A549 (cell line): Measurements from ENCODE around the gene CFAP92. TPM values are rescaled to one million over a fixed set of nuclear protein-coding genes. Genes with fewer than 3 reads are reported as not detected.

Experiments
- ATAC-seq, 2 experiments: fragments of 200-7000 bp in 1 of 2; fragments of >200 bp in 1 of 2; cut with Nextera tagmentation in 1 of 2; cut with Tn5 transposase in 1 of 2; 3 replicates each; pipeline versions ENCODE4 v1.8.0 to v1.9.1; 2018 to 2020; ENCODE audit warnings: mild to moderate bottlenecking in 1 of 2, moderate library complexity in 1 of 2
- CTCF ChIA-PET: fragments of 300-600 bp; sonication (Branson Sonifier 250); formaldehyde crosslinking; extraction: SDS; loops from one replicate; lab custom pipeline; 2021; ENCODE audit warnings: antibody characterized with exemption, inconsistent platforms; lab: Yijun Ruan, JAX
- POLR2A ChIA-PET: fragments of 350-600 bp; formaldehyde crosslinking; extraction: SDS; loops from one replicate; lab custom pipeline; 2021; ENCODE audit warnings: antibody characterized with exemption, inconsistent platforms; lab: Yijun Ruan, JAX
- DNase-seq, 2 experiments: peaks; one replicate each; pipeline versions ENCODE4 v3.0.0 to v3.0.0-alpha.2; 2011 to 2016; ENCODE audit warnings: low read depth in 1 of 2, low spot score in 1 of 2
- FAIRE-seq: peaks from 2 replicates; lab custom pipeline; 2011; peaks lifted over from hg19 to GRCh38; lab: Jason Lieb, UNC
- H3K27ac ChIP-seq, 2 experiments: fragments of >200 bp; sonication (Bioruptor Twin); formaldehyde crosslinking; 3 replicates each; pipeline ENCODE4 v1.5.1; 2016 to 2017
- H3K4me1 ChIP-seq: fragments of >200 bp; sonication (Bioruptor Twin); formaldehyde crosslinking; 3 replicates; pipeline ENCODE4 v1.6.1; 2016
- H3K4me2 ChIP-seq: fragments of >200 bp; sonication (Bioruptor Twin); formaldehyde crosslinking; 3 replicates; pipeline ENCODE4 v1.6.1; 2016
- H3K4me3 ChIP-seq: fragments of >200 bp; sonication (Bioruptor Twin); formaldehyde crosslinking; 3 replicates; pipeline ENCODE4 v1.5.1; 2016
- H3K9me3 ChIP-seq: fragments of >200 bp; sonication (Bioruptor Twin); formaldehyde crosslinking; 3 replicates; pipeline ENCODE4 v1.6.1; 2016
- BHLHE40 ChIP-seq: IDR thresholded peaks from 2 replicates; pipeline ENCODE4 v1.6.1; 2012; ENCODE audit warnings: low read depth, low read length, inconsistent platforms
- CHD2 ChIP-seq: fragments of 150-350 bp; IDR thresholded peaks from 2 replicates; pipeline ENCODE4 v1.6.1; 2014; ENCODE audit warnings: low read length; ENCODE audit not compliant: partially characterized antibody
- CHD4 ChIP-seq: fragments of 200-600 bp; sonication (generic); IDR thresholded peaks from 2 replicates; pipeline ENCODE4 v1.6.1; 2016; ENCODE audit warnings: antibody characterized with exemption, mild to moderate bottlenecking, borderline replicate concordance
- EHMT2 ChIP-seq: fragments of 200-600 bp; sonication (generic); IDR thresholded peaks from 2 replicates; pipeline ENCODE4 v1.6.1; 2016; ENCODE audit warnings: antibody characterized with exemption, low read depth, mild to moderate bottlenecking, moderate library complexity
- ESRRA ChIP-seq: fragments of 150-350 bp; IDR thresholded peaks from 2 replicates; pipeline ENCODE4 v1.6.1; 2014; ENCODE audit warnings: mild to moderate bottlenecking, low read length, borderline replicate concordance
- FOSL2 ChIP-seq, 2 experiments: fragments of 450-650 bp in 1 of 2; fragments of >200 bp in 1 of 2; sonication (Bioruptor Twin) in 1 of 2; formaldehyde crosslinking; IDR thresholded peaks; 2 replicates each; pipeline versions ENCODE4 v1.5.0 to v1.6.1; 2016 to 2020; ENCODE audit warnings: mild to moderate bottlenecking in 1 of 2, moderate library complexity in 1 of 2
- FOXS1 ChIP-seq: fragments of 250-450 bp; sonication (Bioruptor Pico); IDR thresholded peaks from 2 replicates; pipeline ENCODE4 v1.5.0; 2020; ENCODE audit warnings: mild to moderate bottlenecking, moderate library complexity
- GATA3 ChIP-seq: IDR thresholded peaks from 2 replicates; pipeline ENCODE4 v1.6.1; 2012; ENCODE audit warnings: borderline replicate concordance
- HEYL ChIP-seq: fragments of 250-450 bp; sonication (Bioruptor Pico); IDR thresholded peaks from 2 replicates; pipeline ENCODE4 v1.8.0; 2021; ENCODE audit warnings: mild to moderate bottlenecking, moderate library complexity
- HOXB13 ChIP-seq: fragments of 250-450 bp; sonication (Bioruptor Pico); IDR thresholded peaks from 2 replicates; pipeline ENCODE4 v1.5.0; 2020; ENCODE audit warnings: low read depth, mild to moderate bottlenecking, moderate library complexity
- HOXB5 ChIP-seq: fragments of 250-450 bp; sonication (Bioruptor Pico); IDR thresholded peaks from 2 replicates; pipeline ENCODE4 v1.5.0; 2020; ENCODE audit warnings: mild to moderate bottlenecking, moderate library complexity
- JUN ChIP-seq, 2 experiments: fragments of >200 bp; sonication (Bioruptor Twin); formaldehyde crosslinking; IDR thresholded peaks; 2 replicates in 1 of 2; 3 replicates in 1 of 2; pipeline ENCODE4 v1.6.1; 2016 to 2017
- KDM1A ChIP-seq: fragments of 200-600 bp; sonication (generic); IDR thresholded peaks from 2 replicates; pipeline ENCODE4 v1.6.1; 2016; ENCODE audit warnings: low read depth, mild to moderate bottlenecking
- KDM5A ChIP-seq: fragments of 200-600 bp; sonication (generic); IDR thresholded peaks from 2 replicates; pipeline ENCODE4 v1.6.1; 2016; ENCODE audit warnings: antibody characterized with exemption, mild to moderate bottlenecking
- MAFK ChIP-seq: fragments of 450-650 bp; IDR thresholded peaks from 2 replicates; pipeline ENCODE4 v1.6.1; 2014; ENCODE audit not compliant: partially characterized antibody
- MAZ ChIP-seq: fragments of 150-350 bp; IDR thresholded peaks from 2 replicates; pipeline ENCODE4 v1.6.1; 2014; ENCODE audit warnings: antibody characterized with exemption, low read depth, low read length, borderline replicate concordance
- NPAS2 ChIP-seq: fragments of 250-450 bp; sonication (Bioruptor Pico); IDR thresholded peaks from 2 replicates; pipeline ENCODE4 v1.8.0; 2022; ENCODE audit warnings: mild to moderate bottlenecking, moderate library complexity, borderline replicate concordance
- PHF8 ChIP-seq: fragments of 200-600 bp; sonication (generic); IDR thresholded peaks from 2 replicates; pipeline ENCODE4 v1.6.1; 2016; ENCODE audit warnings: low read depth, mild to moderate bottlenecking, antibody characterized with exemption, moderate library complexity, borderline replicate concordance
- POLR2A ChIP-seq: IDR thresholded peaks from 2 replicates; pipeline ENCODE4 v1.6.1; 2012; ENCODE audit warnings: mild to moderate bottlenecking, low read length
- POLR2AphosphoS2 ChIP-seq: conservative IDR thresholded peaks from 2 replicates; pipeline ENCODE4 v1.6.1; 2012; ENCODE audit warnings: low read length, improper control_type of control experiment, inconsistent platforms
- RFX5 ChIP-seq: fragments of 450-650 bp; IDR thresholded peaks from 2 replicates; pipeline ENCODE4 v1.7.1; 2014; ENCODE audit warnings: antibody characterized with exemption, mild to moderate bottlenecking, moderate library complexity
- SREBF2 ChIP-seq: fragments of 450-650 bp; IDR thresholded peaks from 2 replicates; pipeline ENCODE4 v1.6.1; 2014; ENCODE audit warnings: mild to moderate bottlenecking, moderate library complexity
- ZFP36 ChIP-seq: fragments of 450-650 bp; IDR thresholded peaks from 2 replicates; pipeline ENCODE4 v1.6.1; 2014; ENCODE audit warnings: borderline replicate concordance; ENCODE audit not compliant: partially characterized antibody
- ZNF302 ChIP-seq: fragments of 250-450 bp; sonication (Bioruptor Pico); IDR thresholded peaks from 2 replicates; pipeline ENCODE4 v1.9.0; 2021; ENCODE audit warnings: inconsistent platforms, mild to moderate bottlenecking, moderate library complexity
- WGBS: methylation state at CpG from one replicate; pipeline ENCODE4 v1.1.6; 2017; ENCODE audit errors: missing lambda C conversion rate; 5-methylcytosine and 5-hydroxymethylcytosine counted together
- polyA plus RNA-seq, 4 experiments: library from polyadenylated mRNA; depleted of rRNA in 3 of 4; stranded (reverse); fragments of >200 nt; fragmentation: RNase III in 1 of 4; extraction: RNeasy Plus Mini Kit Qiagen cat#74134 plus additional on column Dnase treatment in 1 of 4; gene quantifications; 2 replicates in 3 of 4; 3 replicates in 1 of 4; pipeline ENCODE4 v1.2.3, GENCODE V29; 2011 to 2017
- TF ChIP-seq, protein P1 (sequence below): IDR thresholded peaks from 2 replicates; pipeline ENCODE4 v1.6.1; 2012; ENCODE audit warnings: low read depth, borderline replicate concordance
- TF ChIP-seq, protein P2 (sequence below): fragments of 250-450 bp; sonication (Bioruptor Pico); IDR thresholded peaks from 2 replicates; pipeline ENCODE4 v1.5.0; 2021; ENCODE audit warnings: mild to moderate bottlenecking, moderate library complexity, borderline replicate concordance
- TF ChIP-seq, protein P3 (sequence below): fragments of >200 bp; sonication (Bioruptor Twin); formaldehyde crosslinking; IDR thresholded peaks from 3 replicates; pipeline ENCODE4 v1.6.1; 2016
- TF ChIP-seq, protein P4 (sequence below): fragments of 450-650 bp; IDR thresholded peaks from 2 replicates; pipeline ENCODE4 v1.6.1; 2014; ENCODE audit warnings: antibody characterized with exemption

The CFAP92 gene
- polyA plus RNA-seq, 2 of the 4 experiments (the other 2 are of a cell fraction): not detected

DNA sequence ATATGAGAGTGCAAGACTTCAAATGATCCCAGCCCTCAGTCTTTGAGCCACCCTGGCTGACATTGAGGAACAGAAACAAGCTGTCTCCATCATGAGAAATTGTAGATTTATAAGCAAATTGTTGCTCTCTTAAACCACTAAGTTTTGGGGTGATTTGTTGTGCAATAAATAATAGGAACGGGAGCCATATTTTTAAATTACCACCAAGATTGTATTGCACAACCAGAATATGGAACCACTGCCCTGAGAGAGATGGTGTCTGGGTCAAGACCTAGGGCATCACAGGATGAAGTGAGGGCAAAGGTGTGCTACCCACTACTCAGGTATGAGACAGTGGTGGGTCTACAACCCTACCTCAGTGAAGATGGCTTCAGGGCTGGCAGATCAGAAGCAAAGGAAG, 2.3 kb upstream of the CFAP92 start:
- no peak overlapping the region for H3K4me2 ChIP-seq
- FAIRE-seq (no peak), ATAC-seq (no peak), DNase-seq (no peak)
- H3K27ac ChIP-seq: no peak overlapping the region
- ChIA-PET CTCF (interaction anchor here (0.7 to 3.0 kb wide), 3 partner anchors 12 to 57 kb away, joined by 3 to 10 read pairs (median 4); no protein-coding TSS in a partner anchor), POLR2A (no interaction called here)
- TF ChIP-seq KDM5A (no peak), HOXB5 (no peak), RFX5 (no peak), ZFP36 (no peak), MAZ (no peak), KDM1A (no peak), SREBF2 (no peak), CHD4 (no peak), HOXB13 (CRISPR knock-in tag) (no peak), FOXS1 (CRISPR knock-in tag) (no peak), ZNF302 (CRISPR knock-in tag) (no peak), FOSL2 (IDR thresholded peaks at IDR 0.05) (no peak), FOSL2 (CRISPR knock-in tag; IDR thresholded peaks at IDR 0.05) (no peak), CHD2 (no peak)
- TF ChIP-seq, protein P1, sequence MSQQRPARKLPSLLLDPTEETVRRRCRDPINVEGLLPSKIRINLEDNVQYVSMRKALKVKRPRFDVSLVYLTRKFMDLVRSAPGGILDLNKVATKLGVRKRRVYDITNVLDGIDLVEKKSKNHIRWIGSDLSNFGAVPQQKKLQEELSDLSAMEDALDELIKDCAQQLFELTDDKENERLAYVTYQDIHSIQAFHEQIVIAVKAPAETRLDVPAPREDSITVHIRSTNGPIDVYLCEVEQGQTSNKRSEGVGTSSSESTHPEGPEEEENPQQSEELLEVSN: no peak
- TF ChIP-seq, protein P2, sequence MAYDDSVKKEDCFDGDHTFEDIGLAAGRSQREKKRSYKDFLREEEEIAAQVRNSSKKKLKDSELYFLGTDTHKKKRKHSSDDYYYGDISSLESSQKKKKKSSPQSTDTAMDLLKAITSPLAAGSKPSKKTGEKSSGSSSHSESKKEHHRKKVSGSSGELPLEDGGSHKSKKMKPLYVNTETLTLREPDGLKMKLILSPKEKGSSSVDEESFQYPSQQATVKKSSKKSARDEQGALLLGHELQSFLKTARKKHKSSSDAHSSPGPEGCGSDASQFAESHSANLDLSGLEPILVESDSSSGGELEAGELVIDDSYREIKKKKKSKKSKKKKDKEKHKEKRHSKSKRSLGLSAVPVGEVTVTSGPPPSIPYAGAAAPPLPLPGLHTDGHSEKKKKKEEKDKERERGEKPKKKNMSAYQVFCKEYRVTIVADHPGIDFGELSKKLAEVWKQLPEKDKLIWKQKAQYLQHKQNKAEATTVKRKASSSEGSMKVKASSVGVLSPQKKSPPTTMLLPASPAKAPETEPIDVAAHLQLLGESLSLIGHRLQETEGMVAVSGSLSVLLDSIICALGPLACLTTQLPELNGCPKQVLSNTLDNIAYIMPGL: no peak
- TF ChIP-seq, protein P3, sequence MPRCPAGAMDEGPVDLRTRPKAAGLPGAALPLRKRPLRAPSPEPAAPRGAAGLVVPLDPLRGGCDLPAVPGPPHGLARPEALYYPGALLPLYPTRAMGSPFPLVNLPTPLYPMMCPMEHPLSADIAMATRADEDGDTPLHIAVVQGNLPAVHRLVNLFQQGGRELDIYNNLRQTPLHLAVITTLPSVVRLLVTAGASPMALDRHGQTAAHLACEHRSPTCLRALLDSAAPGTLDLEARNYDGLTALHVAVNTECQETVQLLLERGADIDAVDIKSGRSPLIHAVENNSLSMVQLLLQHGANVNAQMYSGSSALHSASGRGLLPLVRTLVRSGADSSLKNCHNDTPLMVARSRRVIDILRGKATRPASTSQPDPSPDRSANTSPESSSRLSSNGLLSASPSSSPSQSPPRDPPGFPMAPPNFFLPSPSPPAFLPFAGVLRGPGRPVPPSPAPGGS: no peak
- no peaks in the 10 kb centered on the region for H3K9me3 ChIP-seq
- WGBS: 93% methylated on average over 1 of the region's 1 CpG
- no peaks in the 10 kb centered on the region for H3K4me1 ChIP-seq
- H3K4me3 ChIP-seq: no peak overlapping the region

DNA sequence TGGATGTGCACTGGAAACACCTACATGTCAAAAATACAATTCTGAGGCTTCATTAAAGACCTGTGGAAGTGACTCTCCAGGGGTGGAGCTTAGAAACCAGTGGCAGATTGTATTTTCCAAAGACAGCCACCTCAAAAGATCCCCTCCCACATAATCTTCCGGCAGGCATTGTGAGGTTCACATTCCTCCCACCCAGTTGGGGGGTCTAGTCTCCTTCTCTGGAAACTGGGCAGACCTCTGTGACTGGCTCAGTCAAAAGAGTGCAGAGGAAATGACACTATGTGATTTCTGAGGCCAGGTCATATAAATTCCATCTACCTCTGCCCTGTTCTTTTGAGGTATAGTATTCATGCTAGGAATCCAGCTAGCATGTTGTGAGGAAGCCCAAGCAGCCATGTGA, 1.9 kb upstream of the CFAP92 start:
- no peak overlapping the region for H3K27ac ChIP-seq
- H3K4me1 ChIP-seq: no peaks in the 10 kb centered on the region
- H3K4me3 ChIP-seq: no peak overlapping the region
- TF ChIP-seq HOXB5: no peak
- no peak for TF ChIP-seq HEYL (CRISPR knock-in tag)
- TF ChIP-seq PHF8: no peak
- TF ChIP-seq JUN (IDR thresholded peaks at IDR 0.05): no peak
- TF ChIP-seq POLR2A: no peak
- TF ChIP-seq NPAS2 (CRISPR knock-in tag): no peak
- no peak for TF ChIP-seq POLR2AphosphoS2
- TF ChIP-seq ESRRA: no peak
- no peak for TF ChIP-seq CHD4
- TF ChIP-seq BHLHE40: no peak
- TF ChIP-seq GATA3: no peak
- TF ChIP-seq, protein P4, sequence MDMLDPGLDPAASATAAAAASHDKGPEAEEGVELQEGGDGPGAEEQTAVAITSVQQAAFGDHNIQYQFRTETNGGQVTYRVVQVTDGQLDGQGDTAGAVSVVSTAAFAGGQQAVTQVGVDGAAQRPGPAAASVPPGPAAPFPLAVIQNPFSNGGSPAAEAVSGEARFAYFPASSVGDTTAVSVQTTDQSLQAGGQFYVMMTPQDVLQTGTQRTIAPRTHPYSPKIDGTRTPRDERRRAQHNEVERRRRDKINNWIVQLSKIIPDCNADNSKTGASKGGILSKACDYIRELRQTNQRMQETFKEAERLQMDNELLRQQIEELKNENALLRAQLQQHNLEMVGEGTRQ: no peak
- no peak for TF ChIP-seq EHMT2
- no peak for TF ChIP-seq SREBF2
- no peak for TF ChIP-seq MAFK
- POLR2A ChIA-PET: no interaction called here
- no peak for FAIRE-seq
- no peaks in the 10 kb centered on the region for H3K9me3 ChIP-seq
- DNase-seq: no peak
- CTCF ChIA-PET: interaction anchor here (1.2 to 3.0 kb wide), 2 partner anchors 25 to 250 kb away, joined by 3 to 10 read pairs; no protein-coding TSS in a partner anchor
- no peak for ATAC-seq
- 91% methylated on average over 1 of the region's 1 CpG for WGBS
- H3K4me2 ChIP-seq: no peak overlapping the region
